Measurements from ENCODE around the gene CAB39. TPM values are rescaled to one million over a fixed set of nuclear protein-coding genes. Genes with fewer than 3 reads are reported as not detected.

Gene CAB39
- total RNA-seq, 1 donor from 2014 or later: 62.9 TPM

DNA sequence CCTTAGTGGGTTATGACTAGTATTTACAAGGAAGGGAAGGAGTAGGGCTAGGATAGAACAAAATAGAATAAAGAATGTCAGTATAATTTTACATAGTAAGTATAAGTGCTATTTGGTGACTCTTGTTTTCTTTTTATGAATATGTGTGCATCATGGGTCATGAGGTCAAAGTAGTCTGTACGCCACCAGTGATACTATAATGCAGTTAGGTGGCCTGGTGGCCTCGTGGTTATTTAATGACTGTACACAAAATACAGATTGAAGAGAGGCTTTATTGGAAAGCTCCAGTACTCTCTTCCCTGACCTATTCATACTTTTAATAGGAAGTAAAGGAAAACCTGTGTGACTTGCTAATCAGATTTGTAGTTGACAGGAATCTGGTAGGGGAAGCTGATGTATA is 27.3 kb downstream of the CAB39 start:
- intact Hi-C loops (cut with DNase I): no loop called here

DNA sequence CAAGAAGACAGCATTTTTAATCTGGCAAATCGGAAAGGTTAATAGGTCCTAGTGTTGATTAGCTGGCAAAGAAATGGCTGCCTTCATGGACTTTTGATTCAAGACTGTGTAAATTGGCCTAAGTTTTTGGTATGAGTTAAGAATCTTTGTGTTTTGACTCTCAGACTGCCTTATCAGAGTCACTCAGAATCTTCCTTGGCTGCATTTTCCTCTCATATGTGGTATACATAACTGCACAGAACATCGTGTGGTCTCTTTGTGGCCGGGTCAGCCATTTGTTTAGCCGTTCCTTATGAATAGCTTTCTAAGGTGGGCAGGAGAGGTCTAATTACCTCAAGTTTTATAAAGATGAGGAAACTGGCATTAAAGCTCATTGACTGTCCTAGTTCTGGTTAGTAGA is 30.1 kb downstream of the CAB39 start:
- peaks cover 0 to 3% of the 10 kb centered on the region in 2 donors for H3K36me3 ChIP-seq
- DNase-seq (ENCODE audit: low spot score in 2 of 2): no peak
- TF ChIP-seq, protein P1, sequence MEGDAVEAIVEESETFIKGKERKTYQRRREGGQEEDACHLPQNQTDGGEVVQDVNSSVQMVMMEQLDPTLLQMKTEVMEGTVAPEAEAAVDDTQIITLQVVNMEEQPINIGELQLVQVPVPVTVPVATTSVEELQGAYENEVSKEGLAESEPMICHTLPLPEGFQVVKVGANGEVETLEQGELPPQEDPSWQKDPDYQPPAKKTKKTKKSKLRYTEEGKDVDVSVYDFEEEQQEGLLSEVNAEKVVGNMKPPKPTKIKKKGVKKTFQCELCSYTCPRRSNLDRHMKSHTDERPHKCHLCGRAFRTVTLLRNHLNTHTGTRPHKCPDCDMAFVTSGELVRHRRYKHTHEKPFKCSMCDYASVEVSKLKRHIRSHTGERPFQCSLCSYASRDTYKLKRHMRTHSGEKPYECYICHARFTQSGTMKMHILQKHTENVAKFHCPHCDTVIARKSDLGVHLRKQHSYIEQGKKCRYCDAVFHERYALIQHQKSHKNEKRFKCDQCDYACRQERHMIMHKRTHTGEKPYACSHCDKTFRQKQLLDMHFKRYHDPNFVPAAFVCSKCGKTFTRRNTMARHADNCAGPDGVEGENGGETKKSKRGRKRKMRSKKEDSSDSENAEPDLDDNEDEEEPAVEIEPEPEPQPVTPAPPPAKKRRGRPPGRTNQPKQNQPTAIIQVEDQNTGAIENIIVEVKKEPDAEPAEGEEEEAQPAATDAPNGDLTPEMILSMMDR (IDR thresholded peaks at IDR 0.05): no peak
- H3K4me1 ChIP-seq: peaks cover 7 to 10% of the 10 kb centered on the region in 2 donors
- H3K4me3 ChIP-seq: no peak overlapping the region
- H3K27me3 ChIP-seq: no peaks in the 10 kb centered on the region
- intact Hi-C loops (cut with DNase I): no loop called here
- no peak overlapping the region for H3K27ac ChIP-seq
- H3K9me3 ChIP-seq: no peaks in the 10 kb centered on the region

More for the DNA sequence above, 27.3 kb downstream of the CAB39 start:
- Histone ChIP-seq H3K9me3 (no peaks in the 10 kb centered on the region), H3K27ac (peak overlapping the region in 1 of 2 donors; percentile 3), H3K4me3 (no peak overlapping the region), H3K36me3 (peaks cover 0 to 3% of the 10 kb centered on the region in 2 donors), H3K4me1 (peaks cover 12 to 13% of the 10 kb centered on the region in 2 donors), H3K27me3 (no peaks in the 10 kb centered on the region)
- DNase-seq (ENCODE audit: low spot score in 2 of 2): no peak
- TF ChIP-seq, protein P1 (IDR thresholded peaks at IDR 0.05): no peak

DNA sequence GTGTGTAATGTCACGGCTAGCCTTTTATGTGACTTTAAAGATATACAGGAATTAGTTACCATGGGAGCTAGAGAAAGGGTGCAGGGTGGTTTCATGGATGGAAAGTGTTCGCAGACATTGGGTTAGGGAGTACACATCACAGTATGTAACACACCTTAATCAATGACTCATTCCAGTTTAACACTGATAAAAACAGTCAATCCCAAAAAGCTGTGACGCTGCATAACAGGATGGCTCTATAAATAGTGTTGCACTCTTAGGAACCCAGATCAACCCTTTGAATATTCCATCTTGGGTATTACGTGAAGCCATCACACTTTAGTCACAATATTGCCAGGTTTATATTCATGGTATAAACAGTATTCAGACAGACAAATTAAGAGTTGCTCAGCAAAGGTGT is 33.6 kb downstream of the CAB39 start:
- intact Hi-C loops (cut with DNase I): no loop called here
- Histone ChIP-seq H3K27ac (no peak overlapping the region), H3K9me3 (no peaks in the 10 kb centered on the region), H3K27me3 (no peaks in the 10 kb centered on the region), H3K36me3 (no peaks in the 10 kb centered on the region), H3K4me3 (no peak overlapping the region), H3K4me1 (peaks cover 0 to 3% of the 10 kb centered on the region in 2 donors)
- TF ChIP-seq, protein P1 (IDR thresholded peaks at IDR 0.05): no peak
- DNase-seq (ENCODE audit: low spot score in 2 of 2): no peak

DNA sequence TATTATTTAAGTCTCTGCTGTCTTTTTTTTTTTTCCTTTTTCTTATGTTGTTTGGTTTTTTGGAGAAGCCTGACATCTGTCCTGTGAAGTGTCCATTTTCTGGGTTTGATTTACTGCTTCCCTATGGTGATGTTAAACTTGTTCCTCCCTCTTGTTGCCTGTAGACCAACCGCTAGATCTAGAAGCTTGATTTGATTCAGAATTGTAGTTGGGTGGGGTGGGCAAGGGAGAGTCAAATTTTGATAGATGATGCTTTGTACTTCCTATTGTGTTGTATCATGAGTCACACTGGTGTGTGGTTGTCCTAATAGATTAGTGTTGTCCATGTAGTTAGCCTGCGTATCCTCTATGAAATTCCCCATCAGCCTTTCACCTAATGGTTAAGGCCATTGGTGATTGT is 35.4 kb downstream of the CAB39 start:
- Histone ChIP-seq H3K4me1 (peaks cover 0 to 3% of the 10 kb centered on the region in 2 donors), H3K9me3 (no peaks in the 10 kb centered on the region), H3K4me3 (no peak overlapping the region), H3K27ac (no peak overlapping the region), H3K27me3 (no peaks in the 10 kb centered on the region), H3K36me3 (no peaks in the 10 kb centered on the region)
- DNase-seq (ENCODE audit: low spot score in 2 of 2): no peak
- TF ChIP-seq, protein P1 (IDR thresholded peaks at IDR 0.05): no peak
- intact Hi-C loops (cut with DNase I): no loop called here

DNA sequence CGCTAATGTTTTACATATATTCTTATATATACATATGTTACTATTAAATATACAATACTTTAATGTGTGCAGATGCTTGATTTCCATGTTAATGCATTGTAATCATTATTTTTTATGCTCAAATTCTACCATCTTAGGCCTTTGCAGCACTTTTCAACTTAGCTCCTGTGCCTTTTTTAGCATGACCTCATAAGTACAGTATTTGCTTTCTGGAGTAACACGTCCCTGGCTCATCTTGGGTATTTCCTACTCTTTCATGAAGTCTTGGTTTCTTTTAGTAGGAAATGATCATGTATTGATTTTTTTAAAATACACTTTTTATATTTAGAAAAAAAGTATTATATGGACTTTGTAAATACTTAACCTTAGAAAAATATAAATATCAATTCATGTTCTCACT is 36.5 kb downstream of the CAB39 start:
- Histone ChIP-seq H3K36me3 (no peaks in the 10 kb centered on the region), H3K4me3 (no peak overlapping the region), H3K27me3 (no peaks in the 10 kb centered on the region), H3K9me3 (no peaks in the 10 kb centered on the region), H3K27ac (no peak overlapping the region), H3K4me1 (peaks cover 0 to 3% of the 10 kb centered on the region in 2 donors)
- TF ChIP-seq, protein P1 (IDR thresholded peaks at IDR 0.05): no peak
- no peak for DNase-seq (ENCODE audit: low spot score in 2 of 2)
- intact Hi-C loops (cut with DNase I): no loop called here

DNA sequence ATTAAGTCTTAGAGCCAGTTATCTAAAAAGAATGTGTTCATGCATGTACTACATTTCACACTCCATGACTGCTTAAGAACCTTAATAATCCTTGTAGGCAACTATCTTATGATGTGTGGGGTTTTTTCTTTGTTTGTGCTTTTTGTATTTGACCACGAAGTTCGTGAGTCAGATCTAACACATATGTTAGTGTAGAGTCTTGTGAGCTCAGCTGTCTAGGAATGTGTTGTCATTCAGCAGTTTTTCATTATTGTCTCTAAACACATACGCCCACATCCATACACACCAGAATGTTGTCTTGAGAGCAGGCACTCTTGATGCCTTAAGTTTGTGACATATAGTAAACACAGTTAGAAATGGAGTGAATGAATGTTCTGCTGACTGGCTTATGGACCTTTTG is 38.4 kb downstream of the CAB39 start:
- H3K4me3 ChIP-seq: no peak overlapping the region
- H3K27ac ChIP-seq: no peak overlapping the region
- no peak for DNase-seq (ENCODE audit: low spot score in 2 of 2)
- intact Hi-C loops (cut with DNase I): no loop called here
- peaks cover 0 to 3% of the 10 kb centered on the region in 2 donors for H3K4me1 ChIP-seq
- H3K36me3 ChIP-seq: no peaks in the 10 kb centered on the region
- H3K27me3 ChIP-seq: no peaks in the 10 kb centered on the region
- TF ChIP-seq, protein P1 (IDR thresholded peaks at IDR 0.05): no peak
- no peaks in the 10 kb centered on the region for H3K9me3 ChIP-seq

All from ascending aorta (tissue), 2 donors.